ENCODE data around the gene HIF3A. TPM values are rescaled to one million over a fixed set of nuclear protein-coding genes. Genes with fewer than 3 reads are reported as not detected.

HIF3A gene
- total and polyA plus RNA-seq, 8 donors: 17.6 to 235 (median 102) TPM

DNA sequence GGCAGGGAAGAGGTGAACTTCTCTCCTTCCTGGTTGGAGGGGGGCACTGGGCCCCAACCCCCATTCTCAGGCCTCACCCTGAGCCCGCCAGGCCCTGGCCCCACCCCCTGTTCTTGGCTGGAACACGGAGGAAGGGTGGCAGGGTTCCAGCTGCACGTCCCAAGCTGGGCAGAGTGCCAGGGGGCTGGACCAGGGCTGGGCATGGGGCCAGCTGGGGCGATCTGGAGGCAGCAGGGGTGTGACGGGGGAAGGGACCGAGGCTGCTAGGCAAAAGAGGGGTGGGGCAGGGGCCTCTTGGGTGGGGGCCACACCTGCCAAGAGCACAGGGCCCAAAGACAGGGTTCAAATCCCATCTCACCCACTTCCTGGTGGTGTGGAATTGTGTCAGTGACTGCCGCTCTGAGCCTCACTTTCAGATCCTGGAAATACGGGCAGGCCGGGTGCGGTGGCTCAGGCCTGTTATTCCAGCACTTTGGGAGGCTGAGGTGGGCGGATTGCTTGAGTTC lies 2.2 kb downstream of the HIF3A start:
- intact Hi-C loops (cut with DNase I; ENCODE audit: low total_unique reads): no loop called here
- Histone ChIP-seq H3K27ac (peak overlapping the region; percentile 91 to 95 (median 94)), H3K4me1 (peaks cover 69 to 80% (median 78%) of the 10 kb centered on the region in 4 donors), H3K9me3 (no peaks in the 10 kb centered on the region), H3K36me3 (peaks cover under 1 to 8% (median 5%) of the 10 kb centered on the region in 4 donors), H3K4me3 (peak overlapping the region; percentile 51 to 59 (median 53)), H3K27me3 (peaks cover 0 to 19% (median 0%) of the 10 kb centered on the region in 3 donors)
- TF ChIP-seq EP300 (IDR thresholded peaks at IDR 0.05) (peak; percentile 69), POLR2AphosphoS5 (IDR thresholded peaks at IDR 0.05) (peak; percentile 87 to 98 (median 97)), POLR2A (IDR thresholded peaks at IDR 0.05) (no peak)
- 5 to 12% (median 8%) methylated on average over 9 to 11 of the region's 11 CpGs for WGBS, 5 donors
- peak; percentile 98 to 99 for DNase-seq

GRCh38 chr19:46299695-46300094 lies 2.9 kb downstream of the HIF3A start:
- H3K27ac ChIP-seq: peak overlapping the region; percentile 91 to 95 (median 94)
- H3K4me1 ChIP-seq: peaks cover 74 to 85% (median 84%) of the 10 kb centered on the region in 4 donors
- TF ChIP-seq, protein P1, sequence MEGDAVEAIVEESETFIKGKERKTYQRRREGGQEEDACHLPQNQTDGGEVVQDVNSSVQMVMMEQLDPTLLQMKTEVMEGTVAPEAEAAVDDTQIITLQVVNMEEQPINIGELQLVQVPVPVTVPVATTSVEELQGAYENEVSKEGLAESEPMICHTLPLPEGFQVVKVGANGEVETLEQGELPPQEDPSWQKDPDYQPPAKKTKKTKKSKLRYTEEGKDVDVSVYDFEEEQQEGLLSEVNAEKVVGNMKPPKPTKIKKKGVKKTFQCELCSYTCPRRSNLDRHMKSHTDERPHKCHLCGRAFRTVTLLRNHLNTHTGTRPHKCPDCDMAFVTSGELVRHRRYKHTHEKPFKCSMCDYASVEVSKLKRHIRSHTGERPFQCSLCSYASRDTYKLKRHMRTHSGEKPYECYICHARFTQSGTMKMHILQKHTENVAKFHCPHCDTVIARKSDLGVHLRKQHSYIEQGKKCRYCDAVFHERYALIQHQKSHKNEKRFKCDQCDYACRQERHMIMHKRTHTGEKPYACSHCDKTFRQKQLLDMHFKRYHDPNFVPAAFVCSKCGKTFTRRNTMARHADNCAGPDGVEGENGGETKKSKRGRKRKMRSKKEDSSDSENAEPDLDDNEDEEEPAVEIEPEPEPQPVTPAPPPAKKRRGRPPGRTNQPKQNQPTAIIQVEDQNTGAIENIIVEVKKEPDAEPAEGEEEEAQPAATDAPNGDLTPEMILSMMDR (IDR thresholded peaks at IDR 0.05): no peak
- TF ChIP-seq POLR2A (IDR thresholded peaks at IDR 0.05): no peak
- no peak for TF ChIP-seq EP300 (IDR thresholded peaks at IDR 0.05)
- no peak for TF ChIP-seq POLR2AphosphoS5 (IDR thresholded peaks at IDR 0.05)
- H3K36me3 ChIP-seq: peaks cover 7 to 15% (median 11%) of the 10 kb centered on the region in 4 donors
- 47 to 57% (median 55%) methylated on average over 7 of the region's 7 CpGs for WGBS, 5 donors
- peak in 1 of 2 donors; percentile 41 for DNase-seq
- no peaks in the 10 kb centered on the region for H3K9me3 ChIP-seq
- peaks cover 0 to 19% (median 0%) of the 10 kb centered on the region in 3 donors for H3K27me3 ChIP-seq
- intact Hi-C loops (cut with DNase I; ENCODE audit: low total_unique reads): no loop called here
- H3K4me3 ChIP-seq: peak overlapping the region; percentile 51 to 59 (median 53)

DNA sequence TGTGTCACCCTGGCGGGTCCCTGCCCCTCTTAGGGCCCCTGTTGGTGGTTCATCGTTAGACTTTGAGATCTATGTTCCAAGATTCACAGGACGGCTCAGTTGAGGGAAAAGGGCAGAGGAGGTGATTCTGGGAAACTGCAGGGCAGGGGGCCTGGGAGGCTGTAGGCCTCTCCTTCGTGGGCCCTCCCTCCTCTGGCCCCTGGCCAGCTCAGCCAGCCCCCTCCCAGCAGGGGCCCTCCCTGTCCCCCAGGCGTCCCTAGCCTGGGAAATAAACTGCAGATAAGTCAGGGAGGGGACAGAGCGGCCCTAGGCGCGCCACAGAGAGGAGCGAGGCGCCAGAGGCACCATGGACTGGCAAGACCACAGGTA lies 6.5 kb downstream of the HIF3A start:
- intact Hi-C loops (cut with DNase I; ENCODE audit: low total_unique reads): no loop called here
- Histone ChIP-seq H3K27ac (peak overlapping the region; percentile 90 to 95 (median 91)), H3K27me3 (peaks cover 0 to under 1% (median 0%) of the 10 kb centered on the region in 3 donors), H3K4me3 (peak overlapping the region in 3 of 4 donors; percentile 13 to 27 (median 25)), H3K4me1 (peaks cover 50 to 88% (median 60%) of the 10 kb centered on the region in 4 donors), H3K9me3 (peaks cover 0 to 6% (median 0%) of the 10 kb centered on the region in 4 donors), H3K36me3 (peaks cover 36 to 51% (median 47%) of the 10 kb centered on the region in 4 donors)
- WGBS, 5 donors: 36 to 59% (median 46%) methylated on average over 3 to 10 of the region's 10 CpGs
- peak in 1 of 2 donors; percentile 83 for DNase-seq
- TF ChIP-seq POLR2AphosphoS5 (IDR thresholded peaks at IDR 0.05): no peak
- no peak for TF ChIP-seq EP300 (IDR thresholded peaks at IDR 0.05)
- no peak for TF ChIP-seq POLR2A (IDR thresholded peaks at IDR 0.05)
- TF ChIP-seq, protein P1 (IDR thresholded peaks at IDR 0.05): no peak

- H3K36me3 ChIP-seq: peaks cover 41 to 56% (median 52%) of the 10 kb centered on the region in 4 donors
- DNase-seq: peak; percentile 95 to 97
- H3K27ac ChIP-seq: peak overlapping the region; percentile 90 to 95 (median 91)
- 29 to 54% (median 33%) methylated on average over 9 to 56 of the region's 56 CpGs for WGBS, 5 donors
- intact Hi-C loops (cut with DNase I; ENCODE audit: low total_unique reads): no loop called here
- H3K4me1 ChIP-seq: peaks cover 45 to 82% (median 55%) of the 10 kb centered on the region in 4 donors
- peak overlapping the region; percentile 13 to 30 (median 26) for H3K4me3 ChIP-seq
- TF ChIP-seq, protein P1 (IDR thresholded peaks at IDR 0.05): no peak
- TF ChIP-seq POLR2A (IDR thresholded peaks at IDR 0.05) (no peak), POLR2AphosphoS5 (IDR thresholded peaks at IDR 0.05) (peak in 2 of 3 donors; percentile 85)
- no peaks in the 10 kb centered on the region for H3K27me3 ChIP-seq
- peaks cover 0 to 6% (median 0%) of the 10 kb centered on the region in 4 donors for H3K9me3 ChIP-seq
Measured at GRCh38 chr19:46303691-46304397, 7.0 kb downstream of the HIF3A start.

All from stomach (tissue), 9 donors.